Neural progenitor cell (in vitro differentiated cells): Measurements from ENCODE around the gene UBQLN2. TPM values are rescaled to one million over a fixed set of nuclear protein-coding genes. Genes with fewer than 3 reads are reported as not detected.
A peak's percentile ranks its signal among the peaks of the same experiment; 100 is the strongest.
"Not testable (repeated sequence)": the region's sequence is repeated elsewhere in the genome, so short reads cannot be mapped to it uniquely, and the experiment has no call there.

Source experiments
- DNase-seq: peaks from one replicate; pipeline ENCODE4 v3.0.0-alpha.2; 2016; ENCODE audit warnings: low spot score
- H2AFZ ChIP-seq: fragments of 200-600 bp; sonication (generic); replicated peaks from 2 replicates; pipeline ENCODE4 v1.6.1; 2016; ENCODE audit warnings: antibody characterized with exemption
- H3F3A ChIP-seq: fragments of 200-600 bp; sonication (generic); 2 replicates; pipeline ENCODE4 v1.6.1; 2016; ENCODE audit warnings: antibody characterized with exemption, low read depth
- H3K27ac ChIP-seq: fragments of 200-600 bp; sonication (generic); 2 replicates; pipeline ENCODE4 v1.5.1; 2016; ENCODE audit warnings: mild to moderate bottlenecking
- H3K27me3 ChIP-seq: fragments of 200-600 bp; sonication (generic); 2 replicates; pipeline ENCODE4 v1.6.1; 2016; ENCODE audit warnings: mild to moderate bottlenecking, moderate library complexity
- H3K36me3 ChIP-seq: fragments of 200-600 bp; sonication (generic); 2 replicates; pipeline ENCODE4 v1.5.1; 2016
- H3K4me1 ChIP-seq: fragments of 200-600 bp; sonication (generic); 2 replicates; pipeline ENCODE4 v1.6.1; 2016; ENCODE audit warnings: mixed run types
- H3K4me2 ChIP-seq: fragments of 200-600 bp; sonication (generic); 2 replicates; pipeline ENCODE4 v1.6.1; 2016
- H3K4me3 ChIP-seq: fragments of 200-600 bp; sonication (generic); 2 replicates; pipeline ENCODE4 v1.5.1; 2016
- H3K79me2 ChIP-seq: fragments of 200-600 bp; sonication (generic); 2 replicates; pipeline ENCODE4 v1.6.1; 2016; ENCODE audit warnings: low read depth
- H3K9ac ChIP-seq: fragments of 200-600 bp; sonication (generic); 2 replicates; pipeline ENCODE4 v1.6.1; 2016
- H3K9me3 ChIP-seq: fragments of 200-600 bp; sonication (generic); 2 replicates; pipeline ENCODE4 v1.5.1; 2016; ENCODE audit warnings: low read depth
- H4K20me1 ChIP-seq: fragments of 200-600 bp; sonication (generic); 2 replicates; pipeline ENCODE4 v1.6.1; 2016; ENCODE audit warnings: low read depth
- H3K27ac Mint-ChIP-seq: 3 replicates; pipeline ENCODE4 v1.8.0; 2021; ENCODE audit warnings: mixed read lengths
- H3K27me3 Mint-ChIP-seq: 2 replicates; pipeline ENCODE4 v1.8.0; 2022; ENCODE audit warnings: low read depth, mild to moderate bottlenecking, inconsistent platforms, moderate library complexity, mixed read lengths; ENCODE audit not compliant: insufficient read depth
- H3K36me3 Mint-ChIP-seq: 3 replicates; pipeline ENCODE4 v1.8.0; 2021; ENCODE audit warnings: mixed read lengths
- H3K4me1 Mint-ChIP-seq: 3 replicates; pipeline ENCODE4 v1.8.0; 2021; ENCODE audit warnings: mixed read lengths
- H3K4me3 Mint-ChIP-seq: 3 replicates; pipeline ENCODE4 v1.8.0; 2021; ENCODE audit warnings: mild to moderate bottlenecking, moderate library complexity, mixed read lengths
- H3K9me3 Mint-ChIP-seq: 3 replicates; pipeline ENCODE4 v1.8.0; 2020; ENCODE audit warnings: mixed read lengths
- EZH2 ChIP-seq: fragments of 200-600 bp; sonication (generic); IDR thresholded peaks from 2 replicates; pipeline ENCODE4 v1.6.1; 2017; ENCODE audit warnings: antibody characterized with exemption, mild to moderate bottlenecking, moderate library complexity
- EZH2phosphoT487 ChIP-seq: fragments of 200-600 bp; sonication (generic); IDR thresholded peaks from 2 replicates; pipeline ENCODE4 v1.6.1; 2017; ENCODE audit warnings: antibody characterized with exemption
- total RNA-seq: library from RNA; depleted of rRNA; stranded (reverse); fragments of >200 nt; gene quantifications from 2 replicates; pipeline ENCODE4 v1.2.3, GENCODE V29; 2015; ENCODE audit warnings: low replicate concordance
- TF ChIP-seq, protein P1 (sequence below): fragments of 200-600 bp; sonication (generic); IDR thresholded peaks from 2 replicates; pipeline ENCODE4 v1.5.1; 2017; ENCODE audit warnings: antibody characterized with exemption, mild to moderate bottlenecking

The UBQLN2 gene
- total RNA-seq: 16.6 and 18.3 TPM in 2 replicates

DNA sequence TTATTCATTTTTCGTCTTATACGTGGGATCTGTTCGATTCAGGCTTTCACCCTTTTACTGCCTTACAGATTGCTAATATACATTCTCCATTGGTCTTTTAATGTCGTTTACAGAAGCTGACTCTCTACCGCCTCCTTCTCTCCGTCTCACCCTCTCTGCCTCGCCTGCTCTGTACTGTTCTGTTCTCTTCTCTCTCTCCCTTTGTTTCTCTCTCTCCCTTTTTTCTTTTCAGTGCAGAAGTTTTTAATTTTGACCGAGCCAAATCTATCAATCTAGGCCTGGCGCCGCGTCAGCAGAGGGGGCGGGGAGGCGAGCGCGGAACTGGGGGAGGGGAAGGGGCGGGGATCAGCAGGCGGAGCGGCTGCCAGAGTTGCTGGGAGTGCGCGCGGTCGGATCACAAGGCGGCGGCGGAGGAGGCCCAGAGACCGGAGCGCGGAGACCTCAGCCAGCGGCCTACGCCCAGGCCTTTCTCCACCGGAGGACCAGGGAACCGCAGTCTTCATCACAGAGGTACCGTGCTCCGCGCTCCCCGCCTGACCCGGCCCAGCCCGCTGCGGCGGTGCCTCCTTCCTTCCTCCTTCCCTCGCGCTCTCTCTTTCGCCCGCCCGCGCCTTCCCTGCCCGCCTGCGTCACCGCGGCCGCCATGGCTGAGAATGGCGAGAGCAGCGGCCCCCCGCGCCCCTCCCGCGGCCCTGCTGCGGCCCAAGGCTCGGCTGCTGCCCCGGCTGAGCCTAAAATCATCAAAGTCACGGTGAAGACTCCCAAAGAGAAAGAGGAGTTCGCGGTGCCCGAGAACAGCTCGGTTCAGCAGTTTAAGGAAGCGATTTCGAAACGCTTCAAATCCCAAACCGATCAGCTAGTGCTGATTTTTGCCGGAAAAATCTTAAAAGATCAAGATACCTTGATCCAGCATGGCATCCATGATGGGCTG, at the start of gene UBQLN2:
Gene UBQLN2, plus strand, starts transcription at position 397 of the 931 bp plus-strand sequence. Its CDS starts 247 bp downstream, at position 644.
- peak within 1 kb of the TSS; percentile 21 for H2AFZ ChIP-seq
- TF ChIP-seq EZH2phosphoT487 (no peak), EZH2 (no peak)
- TF ChIP-seq, protein P1, sequence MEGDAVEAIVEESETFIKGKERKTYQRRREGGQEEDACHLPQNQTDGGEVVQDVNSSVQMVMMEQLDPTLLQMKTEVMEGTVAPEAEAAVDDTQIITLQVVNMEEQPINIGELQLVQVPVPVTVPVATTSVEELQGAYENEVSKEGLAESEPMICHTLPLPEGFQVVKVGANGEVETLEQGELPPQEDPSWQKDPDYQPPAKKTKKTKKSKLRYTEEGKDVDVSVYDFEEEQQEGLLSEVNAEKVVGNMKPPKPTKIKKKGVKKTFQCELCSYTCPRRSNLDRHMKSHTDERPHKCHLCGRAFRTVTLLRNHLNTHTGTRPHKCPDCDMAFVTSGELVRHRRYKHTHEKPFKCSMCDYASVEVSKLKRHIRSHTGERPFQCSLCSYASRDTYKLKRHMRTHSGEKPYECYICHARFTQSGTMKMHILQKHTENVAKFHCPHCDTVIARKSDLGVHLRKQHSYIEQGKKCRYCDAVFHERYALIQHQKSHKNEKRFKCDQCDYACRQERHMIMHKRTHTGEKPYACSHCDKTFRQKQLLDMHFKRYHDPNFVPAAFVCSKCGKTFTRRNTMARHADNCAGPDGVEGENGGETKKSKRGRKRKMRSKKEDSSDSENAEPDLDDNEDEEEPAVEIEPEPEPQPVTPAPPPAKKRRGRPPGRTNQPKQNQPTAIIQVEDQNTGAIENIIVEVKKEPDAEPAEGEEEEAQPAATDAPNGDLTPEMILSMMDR: no peak

DNA sequence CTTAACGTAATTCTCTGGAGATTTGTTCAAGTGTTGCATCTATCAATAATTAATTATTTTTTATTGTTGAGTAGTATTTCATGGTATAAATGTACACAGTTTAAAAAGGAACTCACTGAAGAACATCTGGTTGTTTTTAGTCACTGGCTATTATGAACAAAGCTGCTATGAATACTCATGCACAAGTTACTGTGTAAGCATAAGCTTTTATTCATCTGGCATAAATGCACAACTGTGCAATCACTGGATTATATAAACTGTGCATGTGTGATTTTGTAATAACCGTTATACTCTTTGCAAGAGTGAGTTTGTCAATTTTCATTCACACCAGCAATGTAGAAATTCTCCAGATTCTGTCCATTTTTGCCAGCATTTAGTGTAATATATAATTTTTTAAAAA, 43.8 kb upstream of the UBQLN2 start:
- DNase-seq: no peak
- H3K36me3 ChIP-seq: no peaks in the 10 kb centered on the region
- H3K79me2 ChIP-seq: no peaks in the 10 kb centered on the region
- no peaks in the 10 kb centered on the region for H3F3A ChIP-seq
- no peak overlapping the region for H3K4me2 ChIP-seq
- H3K27ac ChIP-seq: no peak overlapping the region
- no peaks in the 10 kb centered on the region for H4K20me1 ChIP-seq
- H3K9me3 Mint-ChIP-seq: peaks cover 4% of the 10 kb centered on the region
- H3K9me3 ChIP-seq: peaks cover 12% of the 10 kb centered on the region
- no peaks in the 10 kb centered on the region for H3K27me3 ChIP-seq
- no peaks in the 10 kb centered on the region for H3K4me1 Mint-ChIP-seq
- no peaks in the 10 kb centered on the region for H3K4me1 ChIP-seq
- H2AFZ ChIP-seq: no peak overlapping the region
- no peak overlapping the region for H3K4me3 Mint-ChIP-seq
- no peak overlapping the region for H3K9ac ChIP-seq
- H3K27me3 Mint-ChIP-seq: peaks cover 5% of the 10 kb centered on the region
- TF ChIP-seq EZH2phosphoT487 (no peak), EZH2 (no peak)
- TF ChIP-seq, protein P1: no peak
- H3K36me3 Mint-ChIP-seq: no peaks in the 10 kb centered on the region
- no peak overlapping the region for H3K4me3 ChIP-seq
- no peak overlapping the region for H3K27ac Mint-ChIP-seq

More for the DNA sequence above, at the start of gene UBQLN2:
- Histone ChIP-seq H3K9ac (peak within 1 kb of the TSS; percentile 83), H3K4me1 (peaks cover 5% of the 10 kb centered on the region), H3K36me3 (peaks cover 9% of the 10 kb centered on the region), H3K27ac (peak within 1 kb of the TSS; percentile 57), H3K79me2 (peaks cover 50% of the 10 kb centered on the region), H3K9me3 (no peaks in the 10 kb centered on the region), H4K20me1 (peaks cover 34% of the 10 kb centered on the region), H3K4me2 (peak within 1 kb of the TSS; percentile 80), H3K4me3 (peak within 1 kb of the TSS; percentile 62), H3K27me3 (no peaks in the 10 kb centered on the region), H3F3A (no peaks in the 10 kb centered on the region)
- H3K4me1 Mint-ChIP-seq: peaks cover 9% of the 10 kb centered on the region
- no peaks in the 10 kb centered on the region for H3K9me3 Mint-ChIP-seq
- H3K4me3 Mint-ChIP-seq: peak within 1 kb of the TSS; percentile 87
- peak within 1 kb of the TSS; percentile 87 for H3K27ac Mint-ChIP-seq
- DNase-seq: peak; percentile 80
- H3K36me3 Mint-ChIP-seq: peaks cover 3% of the 10 kb centered on the region
- H3K27me3 Mint-ChIP-seq: no peaks in the 10 kb centered on the region

DNA sequence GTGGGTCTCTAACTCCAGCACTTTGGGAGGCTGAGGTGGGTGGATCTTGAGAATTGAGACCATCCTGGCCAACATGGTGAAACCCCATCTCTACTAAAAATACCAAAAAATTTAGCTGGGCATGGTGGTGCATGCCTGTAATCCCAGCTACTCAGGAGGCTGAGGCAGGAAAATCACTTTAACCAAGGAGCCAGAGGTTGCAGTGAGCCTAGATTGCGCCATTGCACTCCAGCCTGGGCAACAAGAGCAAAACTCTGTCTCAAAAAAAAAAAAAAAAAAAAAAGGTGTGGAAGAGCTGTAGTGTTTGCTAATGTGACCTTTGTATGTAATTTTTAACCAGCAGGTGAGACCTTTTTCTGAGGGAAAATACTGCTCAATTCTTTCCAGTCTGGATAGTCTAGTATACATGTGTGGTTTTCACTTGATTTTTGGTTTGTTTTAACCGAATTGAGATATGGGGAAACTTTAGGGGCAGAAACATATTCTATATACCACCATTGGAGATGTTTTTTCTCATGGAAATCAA, 33.9 kb upstream of the UBQLN2 start:
- not testable (repeated sequence) for H3K4me3 Mint-ChIP-seq, H3K4me3 ChIP-seq, H3K36me3 ChIP-seq, DNase-seq, H3K79me2 ChIP-seq, H3K4me1 Mint-ChIP-seq, H3K9me3 Mint-ChIP-seq, H3K27ac Mint-ChIP-seq, H3K4me1 ChIP-seq, H2AFZ ChIP-seq, H3K36me3 Mint-ChIP-seq, H3K27me3 Mint-ChIP-seq, H3K9ac ChIP-seq, H3K9me3 ChIP-seq, H3F3A ChIP-seq, H3K4me2 ChIP-seq, H3K27me3 ChIP-seq, H3K27ac ChIP-seq, H4K20me1 ChIP-seq

DNA sequence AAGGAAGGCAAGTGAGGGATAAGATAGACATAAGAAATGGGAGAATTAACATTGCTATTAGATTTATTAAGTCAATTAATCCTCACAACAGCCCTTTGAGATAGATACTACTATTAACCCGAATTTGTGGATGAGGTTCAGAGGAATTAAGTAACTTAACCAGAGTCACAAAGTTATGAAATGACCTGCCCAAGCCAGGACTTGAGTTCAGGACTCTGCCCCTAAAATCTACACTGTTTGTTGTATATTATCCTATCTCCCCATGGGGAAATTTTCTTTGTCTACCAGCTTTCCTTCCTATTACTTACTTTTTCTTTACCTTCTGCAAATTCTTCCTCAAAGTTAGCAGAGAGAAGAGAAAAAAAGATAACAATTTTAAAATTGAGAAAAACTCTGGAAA, 33.4 kb upstream of the UBQLN2 start:
- Mint-ChIP-seq H3K9me3 (no peaks in the 10 kb centered on the region), H3K27me3 (no peaks in the 10 kb centered on the region), H3K4me1 (no peaks in the 10 kb centered on the region), H3K27ac (no peak overlapping the region), H3K36me3 (no peaks in the 10 kb centered on the region), H3K4me3 (no peak overlapping the region)
- Histone ChIP-seq H3K9ac (no peak overlapping the region), H3K9me3 (peaks cover 4% of the 10 kb centered on the region), H3F3A (no peaks in the 10 kb centered on the region), H3K79me2 (no peaks in the 10 kb centered on the region), H3K27me3 (no peaks in the 10 kb centered on the region), H3K36me3 (no peaks in the 10 kb centered on the region), H3K4me2 (no peak overlapping the region), H3K4me3 (no peak overlapping the region), H3K4me1 (no peaks in the 10 kb centered on the region), H4K20me1 (no peaks in the 10 kb centered on the region), H3K27ac (no peak overlapping the region), H2AFZ (no peak overlapping the region)
- no peak for TF ChIP-seq EZH2
- TF ChIP-seq, protein P1: no peak
- TF ChIP-seq EZH2phosphoT487: no peak
- DNase-seq: no peak
